Uterus (tissue), 4 donors: ENCODE data around the gene CDH3. TPM values are rescaled to one million over a fixed set of nuclear protein-coding genes. Genes with fewer than 3 reads are reported as not detected.

Source experiments
- DNase-seq, 2 donors: peaks; one replicate each; pipeline ENCODE4 v3.0.0-alpha.2; 2019 to 2020
- H3K27ac ChIP-seq, 2 donors: fragments of 200-600 bp; sonication (generic); 1 replicate in 1 of 2; 2 replicates in 1 of 2; pipeline ENCODE4 v1.5.1; 2016 to 2018
- H3K27me3 ChIP-seq, 2 donors: fragments of 200-600 bp; sonication (generic); one replicate each; pipeline ENCODE4 v1.5.1; 2018 to 2019; ENCODE audit warnings: control low read depth in 1 of 2
- H3K36me3 ChIP-seq, 2 donors: fragments of 200-600 bp; sonication (generic); one replicate each; pipeline ENCODE4 v1.5.1; 2019; ENCODE audit warnings: control low read depth in 1 of 2
- H3K4me1 ChIP-seq, 2 donors: fragments of 200-600 bp; sonication (generic); one replicate each; pipeline ENCODE4 v1.5.1; 2018 to 2019; ENCODE audit warnings: control low read depth in 1 of 2
- H3K4me3 ChIP-seq, 2 donors: fragments of 200-600 bp; sonication (generic); 1 replicate in 1 of 2; 2 replicates in 1 of 2; pipeline ENCODE4 v1.5.1; 2018 to 2019; ENCODE audit warnings: mild to moderate bottlenecking in 1 of 2
- H3K9me3 ChIP-seq, 2 donors: fragments of 200-600 bp; sonication (generic); one replicate each; pipeline ENCODE4 v1.5.1; 2019; ENCODE audit warnings: control low read depth in 1 of 2
- CTCF ChIP-seq, 4 experiments: fragments of 200-600 bp in 2 of 4; fragments of 450-650 bp in 2 of 4; sonication (generic) in 2 of 4; IDR thresholded peaks; one replicate each; pipeline ENCODE4 v1.5.1; 2016 to 2019; ENCODE audit warnings: antibody characterized with exemption in 4 of 4, mild to moderate bottlenecking in 2 of 4, moderate library complexity in 1 of 4
- POLR2A ChIP-seq, 2 donors: fragments of 450-650 bp; IDR thresholded peaks; one replicate each; pipeline ENCODE4 v1.6.1; 2016; ENCODE audit warnings: antibody characterized with exemption in 2 of 2, mild to moderate bottlenecking in 1 of 2, moderate library complexity in 1 of 2
- intact Hi-C: fragments of 100-400 bp; cut with DNase I; formaldehyde crosslinking; loops from one replicate; pipeline ENCODE4 v1.15.1; 2023; ENCODE audit warnings: low total_unique reads
- total RNA-seq, 4 donors: library from RNA; depleted of rRNA in 3 of 4; stranded (reverse); fragments of >200 nt in 3 of 4; gene quantifications; one replicate each; pipeline versions ENCODE4 v1.1.0 to v1.2.4, GENCODE V29; 2014 to 2023
- donor health status: DM: yes; HTN: yes; CAD: no.

The CDH3 gene
- total RNA-seq, 4 donors from 2014 or later, result 5.1 to 55.3 (median 18.9) TPM

- Histone ChIP-seq H3K4me1 (no peaks in the 10 kb centered on the region), H3K36me3 (no peaks in the 10 kb centered on the region), H3K27ac (no peak overlapping the region), H3K4me3 (no peak overlapping the region), H3K9me3 (no peaks in the 10 kb centered on the region), H3K27me3 (no peaks in the 10 kb centered on the region)
- no peak for DNase-seq
- no peak for TF ChIP-seq POLR2A (IDR thresholded peaks at IDR 0.05)
- TF ChIP-seq CTCF (IDR thresholded peaks at IDR 0.05), result no peak
- intact Hi-C loops, result no loop called here
Measured at GRCh38 chr16:68718590-68718989, 73.5 kb downstream of the CDH3 start.

DNA sequence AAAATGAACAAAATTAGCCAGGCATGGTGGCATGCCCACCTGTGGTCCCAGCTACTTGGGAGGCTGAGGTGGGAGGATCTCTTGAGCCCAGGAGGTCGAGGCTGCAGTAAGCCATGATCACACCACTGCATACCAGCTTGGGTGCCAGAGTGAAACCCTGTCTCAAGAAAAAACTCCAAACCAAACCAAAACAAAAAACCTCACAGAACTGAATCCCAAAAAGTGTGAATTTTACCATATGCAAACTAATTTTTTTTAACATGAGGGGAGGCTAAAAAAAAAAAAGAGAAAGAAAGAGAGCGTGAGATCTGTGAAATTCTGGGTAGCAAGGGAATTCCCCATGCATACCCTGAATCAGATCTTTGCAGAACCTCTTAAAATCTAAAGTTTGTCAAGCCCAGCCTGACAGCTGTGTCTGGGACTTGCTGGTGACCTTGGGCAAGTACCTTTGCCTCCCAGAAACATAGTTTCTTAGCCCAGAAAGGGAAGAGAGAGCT lies 74.9 kb downstream of the CDH3 start:
- Histone ChIP-seq H3K4me3 (no peak overlapping the region), H3K27me3 (no peaks in the 10 kb centered on the region), H3K36me3 (no peaks in the 10 kb centered on the region), H3K9me3 (no peaks in the 10 kb centered on the region), H3K27ac (no peak overlapping the region), H3K4me1 (no peaks in the 10 kb centered on the region)
- intact Hi-C loops, result no loop called here
- no peak for DNase-seq
- TF ChIP-seq CTCF (IDR thresholded peaks at IDR 0.05) (no peak), POLR2A (IDR thresholded peaks at IDR 0.05) (no peak)

- Histone ChIP-seq H3K27ac (no peak overlapping the region), H3K36me3 (no peaks in the 10 kb centered on the region), H3K27me3 (no peaks in the 10 kb centered on the region), H3K4me3 (no peak overlapping the region), H3K9me3 (no peaks in the 10 kb centered on the region), H3K4me1 (no peaks in the 10 kb centered on the region)
- intact Hi-C loops, result no loop called here
- no peak for DNase-seq
- no peak for TF ChIP-seq POLR2A (IDR thresholded peaks at IDR 0.05)
- TF ChIP-seq CTCF (IDR thresholded peaks at IDR 0.05), result no peak
Measured at GRCh38 chr16:68722119-68723024, 77.3 kb downstream of the CDH3 start.

GRCh38 chr16:68724797-68725196 lies 79.7 kb downstream of the CDH3 start:
- Histone ChIP-seq H3K4me3 (no peak overlapping the region), H3K4me1 (no peaks in the 10 kb centered on the region), H3K9me3 (no peaks in the 10 kb centered on the region), H3K36me3 (no peaks in the 10 kb centered on the region), H3K27ac (no peak overlapping the region), H3K27me3 (peaks cover 0 to 3% of the 10 kb centered on the region in 2 donors)
- intact Hi-C loops, result no loop called here
- TF ChIP-seq CTCF (IDR thresholded peaks at IDR 0.05), result no peak
- TF ChIP-seq POLR2A (IDR thresholded peaks at IDR 0.05), result no peak
- DNase-seq, result no peak

- Histone ChIP-seq H3K4me3 (no peak overlapping the region), H3K27ac (no peak overlapping the region), H3K27me3 (peaks cover 0 to 3% of the 10 kb centered on the region in 2 donors), H3K36me3 (no peaks in the 10 kb centered on the region), H3K9me3 (no peaks in the 10 kb centered on the region), H3K4me1 (no peaks in the 10 kb centered on the region)
- intact Hi-C loops, result no loop called here
- TF ChIP-seq POLR2A (IDR thresholded peaks at IDR 0.05) (no peak), CTCF (IDR thresholded peaks at IDR 0.05) (no peak)
- no peak for DNase-seq
Measured at GRCh38 chr16:68728523-68728922, 83.4 kb downstream of the CDH3 start.
